Measurements from ENCODE around the gene SLC6A11. TPM values are rescaled to one million over a fixed set of nuclear protein-coding genes. Genes with fewer than 3 reads are reported as not detected.

Gene SLC6A11
- total RNA-seq, 1 donor from 2014 or later: 0.25 TPM

- H3K27me3 ChIP-seq: no peaks in the 10 kb centered on the region
- no peak overlapping the region for H3K4me3 ChIP-seq
- H3K4me1 ChIP-seq: no peaks in the 10 kb centered on the region
- H3K36me3 ChIP-seq: no peaks in the 10 kb centered on the region
- DNase-seq (ENCODE audit: extremely low spot score in 2 of 2): no peak
- intact Hi-C loops (cut with DNase I): no loop called here
- H3K27ac ChIP-seq: no peak overlapping the region
- TF ChIP-seq POLR2A (IDR thresholded peaks at IDR 0.05): no peak
- no peak for TF ChIP-seq POLR2AphosphoS5 (IDR thresholded peaks at IDR 0.05; ENCODE audit: insufficient read depth in 1 of 2, low read depth in 1 of 2)
- TF ChIP-seq CTCF (IDR thresholded peaks at IDR 0.05): no peak
- H3K9me3 ChIP-seq: no peaks in the 10 kb centered on the region
Measured at GRCh38 chr3:10788451-10788850, 27.6 kb upstream of the SLC6A11 start.

GRCh38 chr3:10790713-10791112 is 25.3 kb upstream of the SLC6A11 start:
- Histone ChIP-seq H3K27ac (no peak overlapping the region), H3K4me1 (no peaks in the 10 kb centered on the region)
- no peak for TF ChIP-seq POLR2A (IDR thresholded peaks at IDR 0.05)

GRCh38 chr3:10792208-10792607 is 23.8 kb upstream of the SLC6A11 start:
- no peaks in the 10 kb centered on the region for H3K27me3 ChIP-seq
- H3K4me1 ChIP-seq: no peaks in the 10 kb centered on the region
- intact Hi-C loops (cut with DNase I): no loop called here
- no peak for TF ChIP-seq CTCF (IDR thresholded peaks at IDR 0.05)
- no peak for TF ChIP-seq POLR2AphosphoS5 (IDR thresholded peaks at IDR 0.05; ENCODE audit: insufficient read depth in 1 of 2, low read depth in 1 of 2)
- TF ChIP-seq POLR2A (IDR thresholded peaks at IDR 0.05): no peak
- H3K4me3 ChIP-seq: no peak overlapping the region
- H3K9me3 ChIP-seq: no peaks in the 10 kb centered on the region
- H3K36me3 ChIP-seq: no peaks in the 10 kb centered on the region
- H3K27ac ChIP-seq: no peak overlapping the region
- DNase-seq (ENCODE audit: extremely low spot score in 2 of 2): no peak

More at GRCh38 chr3:10790713-10791112, 25.3 kb upstream of the SLC6A11 start:
- H3K36me3 ChIP-seq: no peaks in the 10 kb centered on the region
- no peaks in the 10 kb centered on the region for H3K27me3 ChIP-seq
- DNase-seq (ENCODE audit: extremely low spot score in 2 of 2): no peak
- H3K9me3 ChIP-seq: no peaks in the 10 kb centered on the region
- intact Hi-C loops (cut with DNase I): no loop called here
- no peak overlapping the region for H3K4me3 ChIP-seq

GRCh38 chr3:10798600-10799367 is 17.2 kb upstream of the SLC6A11 start:
- Histone ChIP-seq H3K27ac (no peak overlapping the region), H3K36me3 (no peaks in the 10 kb centered on the region), H3K4me1 (no peaks in the 10 kb centered on the region), H3K9me3 (no peaks in the 10 kb centered on the region), H3K27me3 (no peaks in the 10 kb centered on the region), H3K4me3 (no peak overlapping the region)
- intact Hi-C loops (cut with DNase I): no loop called here
- TF ChIP-seq POLR2AphosphoS5 (IDR thresholded peaks at IDR 0.05; ENCODE audit: insufficient read depth in 1 of 2, low read depth in 1 of 2): no peak
- TF ChIP-seq CTCF (IDR thresholded peaks at IDR 0.05): no peak
- TF ChIP-seq POLR2A (IDR thresholded peaks at IDR 0.05): no peak
- no peak for DNase-seq (ENCODE audit: extremely low spot score in 2 of 2)

GRCh38 chr3:10804183-10804648 is 11.8 kb upstream of the SLC6A11 start:
- TF ChIP-seq POLR2AphosphoS5 (IDR thresholded peaks at IDR 0.05; ENCODE audit: insufficient read depth in 1 of 2, low read depth in 1 of 2): no peak
- no peak for TF ChIP-seq CTCF (IDR thresholded peaks at IDR 0.05)
- TF ChIP-seq POLR2A (IDR thresholded peaks at IDR 0.05): no peak
- Histone ChIP-seq H3K4me1 (no peaks in the 10 kb centered on the region), H3K4me3 (no peak overlapping the region), H3K27ac (no peak overlapping the region), H3K9me3 (no peaks in the 10 kb centered on the region), H3K27me3 (no peaks in the 10 kb centered on the region), H3K36me3 (no peaks in the 10 kb centered on the region)
- intact Hi-C loops (cut with DNase I): no loop called here
- no peak for DNase-seq (ENCODE audit: extremely low spot score in 2 of 2)
